Activated effector memory CD4-positive, alpha-beta T cell treated with Interleukin-2 at 50 U/mL for 16 hours (primary cell): Measurements from ENCODE around the gene SDCCAG8.
"Not testable (repeated sequence)": the region's sequence is repeated elsewhere in the genome, so short reads cannot be mapped to it uniquely, and the experiment has no call there.

ENCODE experiments used
- DNase-seq: peaks from one replicate; pipeline ENCODE4 v3.0.0-alpha.2; 2020

The SDCCAG8 gene

GRCh38 chr1:243255791-243256512 is at the start of gene SDCCAG8:
SDCCAG8 (plus strand) TSS chr1:243256041; CDS start chr1:243256174, 133 bp downstream.
- peak; percentile 90 for DNase-seq

GRCh38 chr1:243211984-243212383 is 43.9 kb upstream of the SDCCAG8 start:
- not testable (repeated sequence) for DNase-seq

GRCh38 chr1:243213045-243213787 is 42.6 kb upstream of the SDCCAG8 start:
- DNase-seq, result no peak

GRCh38 chr1:243215276-243215875 is 40.5 kb upstream of the SDCCAG8 start:
- DNase-seq, result not testable (repeated sequence)

- DNase-seq, result no peak
Observed at GRCh38 chr1:243216741-243217140, 39.1 kb upstream of the SDCCAG8 start.

GRCh38 chr1:243217349-243217748 is 38.5 kb upstream of the SDCCAG8 start:
- DNase-seq, result no peak

GRCh38 chr1:243218059-243218458 is 37.8 kb upstream of the SDCCAG8 start:
- DNase-seq, result no peak

- DNase-seq, result no peak
Observed at GRCh38 chr1:243227622-243228021, 28.2 kb upstream of the SDCCAG8 start.

- DNase-seq, result no peak
Observed at GRCh38 chr1:243229526-243229925, 26.3 kb upstream of the SDCCAG8 start.

GRCh38 chr1:243230914-243231313 is 24.9 kb upstream of the SDCCAG8 start:
- DNase-seq, result no peak

- no peak for DNase-seq
Observed at GRCh38 chr1:243233908-243234307, 21.9 kb upstream of the SDCCAG8 start.

GRCh38 chr1:243234978-243235647 is 20.7 kb upstream of the SDCCAG8 start:
- no peak for DNase-seq

- no peak for DNase-seq
Observed at GRCh38 chr1:243236604-243237252, 19.1 kb upstream of the SDCCAG8 start.

GRCh38 chr1:243244432-243244841 is 11.4 kb upstream of the SDCCAG8 start:
- DNase-seq, result no peak

GRCh38 chr1:243246916-243247315 is 8.9 kb upstream of the SDCCAG8 start:
- DNase-seq, result no peak

GRCh38 chr1:243247901-243248300 is 7.9 kb upstream of the SDCCAG8 start:
- DNase-seq, result no peak

GRCh38 chr1:243249214-243249613 is 6.6 kb upstream of the SDCCAG8 start:
- DNase-seq, result no peak

- no peak for DNase-seq
Observed at GRCh38 chr1:243250102-243250501, 5.7 kb upstream of the SDCCAG8 start.

GRCh38 chr1:243251539-243251938 is 4.3 kb upstream of the SDCCAG8 start:
- DNase-seq, result no peak

GRCh38 chr1:243253211-243253925 is 2.5 kb upstream of the SDCCAG8 start:
- DNase-seq, result no peak

- DNase-seq, result no peak
Observed at GRCh38 chr1:243253926-243254232, 2.0 kb upstream of the SDCCAG8 start.

- no peak for DNase-seq
Observed at GRCh38 chr1:243254233-243254926, 1.5 kb upstream of the SDCCAG8 start.
